ENCODE results near the gene ARMC7.
"Not testable (repeated sequence)": the region's sequence is repeated elsewhere in the genome, so short reads cannot be mapped to it uniquely, and the experiment has no call there.

Gene ARMC7

DNA sequence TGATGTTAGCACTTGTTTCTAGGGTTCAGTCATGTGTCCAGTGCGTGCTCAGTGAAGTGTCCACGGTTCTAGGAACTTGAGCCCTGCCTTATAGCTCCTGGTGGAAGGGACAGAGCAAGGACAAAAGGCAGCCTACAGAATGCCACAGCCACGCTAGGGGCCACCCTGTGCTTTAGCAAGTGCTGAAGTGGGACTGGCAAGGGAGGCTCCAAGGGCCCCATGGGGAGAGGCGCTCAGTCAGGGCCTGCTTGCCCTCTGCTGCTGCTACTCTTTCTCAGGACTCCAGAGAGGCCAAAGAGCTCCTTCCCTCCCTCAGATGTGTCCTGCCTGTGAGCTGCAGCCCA is 15.0 kb downstream of the ARMC7 start:
- TF ChIP-seq, protein P1, sequence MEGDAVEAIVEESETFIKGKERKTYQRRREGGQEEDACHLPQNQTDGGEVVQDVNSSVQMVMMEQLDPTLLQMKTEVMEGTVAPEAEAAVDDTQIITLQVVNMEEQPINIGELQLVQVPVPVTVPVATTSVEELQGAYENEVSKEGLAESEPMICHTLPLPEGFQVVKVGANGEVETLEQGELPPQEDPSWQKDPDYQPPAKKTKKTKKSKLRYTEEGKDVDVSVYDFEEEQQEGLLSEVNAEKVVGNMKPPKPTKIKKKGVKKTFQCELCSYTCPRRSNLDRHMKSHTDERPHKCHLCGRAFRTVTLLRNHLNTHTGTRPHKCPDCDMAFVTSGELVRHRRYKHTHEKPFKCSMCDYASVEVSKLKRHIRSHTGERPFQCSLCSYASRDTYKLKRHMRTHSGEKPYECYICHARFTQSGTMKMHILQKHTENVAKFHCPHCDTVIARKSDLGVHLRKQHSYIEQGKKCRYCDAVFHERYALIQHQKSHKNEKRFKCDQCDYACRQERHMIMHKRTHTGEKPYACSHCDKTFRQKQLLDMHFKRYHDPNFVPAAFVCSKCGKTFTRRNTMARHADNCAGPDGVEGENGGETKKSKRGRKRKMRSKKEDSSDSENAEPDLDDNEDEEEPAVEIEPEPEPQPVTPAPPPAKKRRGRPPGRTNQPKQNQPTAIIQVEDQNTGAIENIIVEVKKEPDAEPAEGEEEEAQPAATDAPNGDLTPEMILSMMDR (IDR thresholded peaks at IDR 0.05; ENCODE audit: borderline replicate concordance, insufficient read depth, low read depth, low read length), result no peak

DNA sequence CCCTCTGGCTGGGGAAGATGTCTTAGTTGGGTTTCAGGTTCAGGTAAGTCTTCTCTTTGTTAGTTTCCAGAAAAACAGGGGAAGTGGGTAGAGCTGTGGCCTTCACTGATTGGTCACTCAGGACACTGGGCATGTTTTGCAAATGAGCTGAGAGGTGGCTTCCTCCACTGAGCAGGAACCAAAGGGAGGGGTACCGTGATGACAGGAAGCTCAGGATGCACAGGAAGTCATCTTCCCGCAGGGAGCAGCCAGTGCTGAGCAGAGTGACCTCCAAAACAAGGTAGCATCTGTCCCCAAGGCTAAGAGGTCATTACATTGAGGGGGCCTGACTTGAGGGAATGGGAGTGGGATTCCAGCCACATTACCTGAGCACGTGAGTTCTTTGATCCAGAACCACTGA is 16.2 kb downstream of the ARMC7 start:
- TF ChIP-seq, protein P1 (IDR thresholded peaks at IDR 0.05; ENCODE audit: borderline replicate concordance, insufficient read depth, low read depth, low read length), result no peak
- no peak overlapping the region for H3K4me3 ChIP-seq (ENCODE audit: low read depth, low read length)

More for the DNA sequence above, 15.0 kb downstream of the ARMC7 start:
- H3K4me3 ChIP-seq (ENCODE audit: low read depth, low read length), result no peak overlapping the region

DNA sequence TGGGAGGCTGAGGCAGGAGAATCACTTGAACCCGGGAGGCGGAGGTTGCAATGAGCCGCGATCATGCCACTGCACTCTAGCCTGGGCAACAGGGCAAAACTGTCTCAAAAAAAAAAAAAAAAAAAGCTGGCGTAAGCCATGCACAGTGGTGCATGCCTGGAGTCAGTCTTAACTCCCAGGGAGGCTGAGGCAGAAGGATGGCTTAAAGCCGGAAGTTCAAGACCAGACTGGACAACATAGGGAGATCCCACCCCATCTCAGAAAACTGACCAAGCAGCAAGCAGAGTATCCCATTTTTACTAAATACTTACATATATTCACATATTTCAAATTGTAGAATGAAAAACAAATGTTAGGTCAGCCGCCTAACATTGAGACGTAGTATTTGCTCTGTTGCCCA is 17.2 kb downstream of the ARMC7 start:
- TF ChIP-seq, protein P1 (IDR thresholded peaks at IDR 0.05; ENCODE audit: borderline replicate concordance, insufficient read depth, low read depth, low read length), result no peak
- no peak overlapping the region for H3K4me3 ChIP-seq (ENCODE audit: low read depth, low read length)

DNA sequence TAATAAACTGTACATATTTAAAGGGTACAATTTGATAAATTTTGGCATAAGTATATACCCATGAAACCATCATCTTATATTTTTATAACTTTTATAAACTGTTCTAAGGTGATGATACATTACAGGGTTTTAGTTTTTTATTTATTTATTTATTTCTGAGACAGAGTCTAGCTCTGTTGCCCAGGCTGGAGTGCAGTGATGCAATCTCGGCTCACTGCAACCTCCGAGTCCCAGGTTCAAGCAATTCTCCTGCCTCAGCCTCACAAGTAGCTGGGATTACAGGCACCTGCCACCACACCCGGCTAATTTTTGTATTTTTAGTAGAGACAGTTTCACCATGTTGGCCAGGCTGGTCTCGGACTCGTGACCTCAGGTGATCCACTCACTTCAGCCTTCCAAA is 18.2 kb downstream of the ARMC7 start:
- H3K4me3 ChIP-seq (ENCODE audit: low read depth, low read length), result not testable (repeated sequence)

DNA sequence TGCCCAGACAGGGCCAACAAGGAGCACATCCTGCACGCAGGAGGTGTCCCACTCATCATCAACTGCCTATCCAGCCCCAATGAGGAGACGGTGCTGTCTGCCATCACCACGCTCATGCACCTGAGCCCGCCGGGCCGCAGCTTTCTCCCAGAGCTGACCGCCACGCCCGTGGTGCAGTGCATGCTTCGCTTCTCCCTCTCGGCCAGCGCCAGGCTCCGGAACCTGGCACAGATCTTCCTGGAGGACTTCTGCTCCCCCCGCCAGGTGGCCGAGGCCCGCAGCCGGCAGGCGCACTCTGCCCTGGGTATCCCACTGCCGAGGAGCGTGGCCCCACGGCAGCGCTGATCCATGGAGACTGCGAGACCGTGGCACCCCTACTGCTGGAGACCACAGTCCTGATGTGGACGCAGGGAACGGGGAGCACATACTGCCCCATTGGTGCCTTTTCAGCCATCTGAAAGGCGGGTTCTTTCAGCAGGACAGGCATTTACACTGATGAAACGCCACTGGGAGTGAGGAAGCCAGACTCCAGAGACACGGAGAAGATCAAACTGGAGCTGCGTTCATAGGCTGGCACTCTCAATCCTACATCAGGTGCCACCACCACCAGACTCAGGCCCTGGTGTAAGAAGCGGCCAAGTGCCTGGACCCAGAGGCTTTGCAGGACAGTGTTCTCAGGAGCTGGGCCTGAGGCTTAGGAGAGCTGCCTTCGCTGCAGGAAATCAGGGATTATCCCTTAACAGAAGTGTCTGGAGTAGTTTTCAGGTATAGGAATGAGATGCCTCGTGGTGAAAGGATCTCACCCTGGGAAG is 19.1 kb downstream of the ARMC7 start:
- H3K4me3 ChIP-seq (ENCODE audit: low read depth, low read length), result no peak overlapping the region
- TF ChIP-seq, protein P1 (IDR thresholded peaks at IDR 0.05; ENCODE audit: borderline replicate concordance, insufficient read depth, low read depth, low read length), result no peak

DNA sequence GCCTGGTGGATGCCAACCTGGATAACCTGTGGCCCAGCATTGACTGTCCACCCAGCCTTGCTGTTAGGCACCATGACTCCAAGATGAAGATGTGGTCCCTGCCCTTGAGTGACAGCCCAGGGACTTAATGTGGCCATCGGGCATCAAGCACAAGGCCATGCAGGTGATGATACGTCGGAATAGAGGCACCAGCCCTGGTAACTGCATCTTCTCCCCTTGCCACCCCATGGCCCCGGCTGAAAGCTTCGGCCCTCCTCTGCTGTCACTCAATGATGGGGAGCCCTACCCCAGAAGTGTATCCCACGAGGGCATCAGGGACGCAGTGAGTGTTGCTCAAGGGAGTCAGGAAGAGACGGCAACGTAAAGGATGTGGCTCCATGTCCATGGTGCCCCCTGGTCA is 19.8 kb downstream of the ARMC7 start:
- H3K4me3 ChIP-seq (ENCODE audit: low read depth, low read length), result no peak overlapping the region
- TF ChIP-seq, protein P1 (IDR thresholded peaks at IDR 0.05; ENCODE audit: borderline replicate concordance, insufficient read depth, low read depth, low read length), result no peak

DNA sequence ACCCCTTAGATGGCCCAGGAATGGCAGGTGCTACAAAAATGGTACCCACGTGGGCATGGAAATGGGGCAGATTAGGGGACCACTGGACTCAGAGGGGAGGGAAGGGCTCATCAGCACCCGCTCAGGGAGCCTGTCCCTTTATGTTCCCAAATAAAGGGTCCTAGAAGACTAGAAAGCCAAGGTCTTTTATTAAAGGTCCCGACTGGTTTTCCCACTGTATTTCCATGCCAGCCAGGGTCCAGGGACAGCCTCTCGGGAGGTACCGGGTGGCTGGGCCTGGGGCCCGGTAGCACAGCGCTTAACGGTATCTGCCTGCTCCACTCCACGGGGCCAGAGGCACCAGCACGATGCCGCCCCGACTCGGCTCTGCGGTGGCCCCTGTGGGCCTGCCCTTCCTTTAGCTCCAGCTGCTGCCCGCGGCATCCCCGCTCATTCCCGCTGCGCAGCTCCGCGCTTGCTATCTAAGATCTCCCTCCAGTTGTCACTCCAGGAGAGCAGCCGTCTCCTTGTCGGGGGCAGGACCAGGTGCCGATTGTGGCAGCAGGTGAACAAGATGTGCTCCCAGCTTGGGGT is 20.4 kb downstream of the ARMC7 start:
- TF ChIP-seq, protein P1 (IDR thresholded peaks at IDR 0.05; ENCODE audit: borderline replicate concordance, insufficient read depth, low read depth, low read length), result no peak
- H3K4me3 ChIP-seq (ENCODE audit: low read depth, low read length), result peak overlapping the region; percentile 84

Data from GM12875 (cell line).